Mesendoderm (in vitro differentiated cells): ENCODE data around the gene SMYD2.
A peak's percentile ranks its signal among the peaks of the same experiment; 100 is the strongest.
"Not testable (repeated sequence)": the region's sequence is repeated elsewhere in the genome, so short reads cannot be mapped to it uniquely, and the experiment has no call there.

Source experiments
- DNase-seq: peaks from one replicate; pipeline ENCODE4 v3.0.0; 2013
- H2AK5ac ChIP-seq: 2 replicates; pipeline ENCODE4 v1.6.1; 2013; ENCODE audit warnings: low read length, inconsistent platforms
- H2BK120ac ChIP-seq: 2 replicates; pipeline ENCODE4 v1.6.1; 2013; ENCODE audit warnings: low read depth, mild to moderate bottlenecking, low read length, moderate library complexity, mixed read lengths
- H2BK15ac ChIP-seq: replicated peaks from 2 replicates; pipeline ENCODE4 v1.6.1; 2013; ENCODE audit warnings: low read depth, mild to moderate bottlenecking, moderate library complexity
- H2BK5ac ChIP-seq: 2 replicates; pipeline ENCODE4 v1.6.1; 2013; ENCODE audit warnings: low read length, inconsistent platforms
- H3K18ac ChIP-seq: 2 replicates; pipeline ENCODE4 v1.6.1; 2013; ENCODE audit warnings: mild to moderate bottlenecking, low read length, mixed read lengths
- H3K23ac ChIP-seq: one replicate; pipeline ENCODE4 v1.6.1; 2013; ENCODE audit warnings: low read length
- H3K27ac ChIP-seq: 2 replicates; pipeline ENCODE4 v1.5.1; 2013; ENCODE audit warnings: low read depth, mild to moderate bottlenecking, inconsistent platforms, low read length, moderate library complexity
- H3K27me3 ChIP-seq: 2 replicates; pipeline ENCODE4 v1.6.1; 2013; ENCODE audit warnings: low read length, control low read depth, mild to moderate bottlenecking, inconsistent platforms; ENCODE audit not compliant: insufficient read depth, poor library complexity
- H3K36me3 ChIP-seq: 2 replicates; pipeline ENCODE4 v1.6.1; 2013; ENCODE audit warnings: low read length, inconsistent platforms; ENCODE audit not compliant: control insufficient read depth, insufficient read depth
- H3K4ac ChIP-seq: one replicate; pipeline ENCODE4 v1.6.1; 2013; ENCODE audit warnings: low read depth, mild to moderate bottlenecking, low read length, moderate library complexity
- H3K4me1 ChIP-seq: 2 replicates; pipeline ENCODE4 v1.6.1; 2013; ENCODE audit warnings: low read depth, low read length, inconsistent platforms; ENCODE audit not compliant: control insufficient read depth
- H3K4me2 ChIP-seq: 2 replicates; pipeline ENCODE4 v1.6.1; 2013; ENCODE audit warnings: low read length
- H3K4me3 ChIP-seq: 2 replicates; pipeline ENCODE4 v1.5.1; 2013; ENCODE audit warnings: mild to moderate bottlenecking, low read length
- H3K56ac ChIP-seq: one replicate; pipeline ENCODE4 v1.6.1; 2013; ENCODE audit warnings: low read length
- H3K79me1 ChIP-seq: 2 replicates; pipeline ENCODE4 v1.6.1; 2013; ENCODE audit warnings: low read length, inconsistent platforms
- H3K79me2 ChIP-seq: 2 replicates; pipeline ENCODE4 v1.6.1; 2013; ENCODE audit warnings: mild to moderate bottlenecking, low read length; ENCODE audit not compliant: control insufficient read depth, insufficient read depth
- H3K9ac ChIP-seq: 2 replicates; pipeline ENCODE4 v1.6.1; 2013; ENCODE audit warnings: low read length, inconsistent platforms
- H4K5ac ChIP-seq: one replicate; pipeline ENCODE4 v1.6.1; 2013; ENCODE audit warnings: low read length
- H4K8ac ChIP-seq: one replicate; pipeline ENCODE4 v1.6.1; 2013; ENCODE audit warnings: low read depth, mild to moderate bottlenecking, control low read depth, low read length, moderate library complexity
- WGBS: extraction: QIAGEN DNeasy Blood & Tissue Kit; methylation state at CpG from one replicate; pipeline ENCODE4 v1.1.7; 2013; ENCODE audit warnings: low lambda C conversion rate, missing lambda C conversion rate; ENCODE audit not compliant: insufficient coverage; ENCODE audit errors: extremely low coverage; 5-methylcytosine and 5-hydroxymethylcytosine counted together

Gene SMYD2

DNA sequence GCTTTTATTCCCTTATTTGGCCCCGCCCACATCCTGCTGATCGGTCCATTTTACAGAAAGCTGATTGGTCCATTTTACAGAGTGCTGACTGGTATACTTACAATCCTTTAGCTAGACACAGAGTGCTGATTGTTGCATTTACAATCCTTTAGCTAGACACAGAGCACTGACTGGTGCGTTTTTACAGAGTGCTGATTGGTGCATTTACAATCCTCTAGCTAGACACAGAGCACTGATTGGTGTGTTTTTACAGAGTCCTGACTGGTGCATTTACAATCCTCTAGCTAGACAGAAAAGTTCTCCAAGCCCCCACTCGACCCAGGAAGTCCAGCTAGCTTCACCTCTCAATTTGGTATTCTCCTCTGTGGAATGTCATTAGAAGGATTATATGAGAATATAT lies 5.3 kb upstream of the SMYD2 start:
- not testable (repeated sequence) for H4K5ac ChIP-seq, H3K27ac ChIP-seq, H3K4ac ChIP-seq, H3K79me1 ChIP-seq, H2BK15ac ChIP-seq, H3K4me2 ChIP-seq, H3K9ac ChIP-seq, H3K18ac ChIP-seq, H3K36me3 ChIP-seq, H3K56ac ChIP-seq, H3K23ac ChIP-seq, H2AK5ac ChIP-seq, H3K27me3 ChIP-seq, H3K79me2 ChIP-seq, DNase-seq, H3K4me1 ChIP-seq, H4K8ac ChIP-seq, H2BK120ac ChIP-seq, H2BK5ac ChIP-seq, H3K4me3 ChIP-seq
- no CpG with 5 or more reads among the region's 4 CpGs for WGBS

DNA sequence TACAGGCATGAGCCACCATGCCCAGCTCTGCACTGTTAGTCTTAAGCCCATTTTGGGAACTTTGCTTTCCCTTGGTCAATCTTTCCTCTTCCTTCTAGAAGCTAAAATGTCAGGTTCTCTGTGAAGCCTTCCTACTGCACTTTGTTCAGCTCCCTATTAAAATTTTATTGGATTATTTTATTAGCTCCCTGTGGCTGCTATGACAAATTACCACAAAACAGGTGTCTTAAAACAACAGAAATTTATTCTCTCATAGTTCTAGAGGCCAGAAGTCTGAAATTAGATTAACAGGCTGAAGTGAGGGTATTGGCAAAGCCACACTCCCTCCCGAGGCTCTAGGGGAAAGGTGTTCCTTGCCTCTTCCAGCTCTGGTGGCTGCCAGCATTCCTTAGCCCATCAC lies 4.2 kb upstream of the SMYD2 start:
- no peak for DNase-seq
- H2BK5ac ChIP-seq, result no peak overlapping the region

GRCh38 chr1:214277704-214278635 lies 3.0 kb upstream of the SMYD2 start:
- Histone ChIP-seq H3K27ac (no peak overlapping the region), H3K23ac (no peak overlapping the region), H3K4ac (no peak overlapping the region), H2BK15ac (no peak overlapping the region), H3K18ac (no peak overlapping the region), H3K56ac (no peak overlapping the region), H3K36me3 (no peaks in the 10 kb centered on the region), H2BK120ac (no peak overlapping the region), H3K4me1 (peaks cover 4% of the 10 kb centered on the region), H2BK5ac (no peak overlapping the region), H4K8ac (no peak overlapping the region), H3K4me2 (no peak overlapping the region), H3K4me3 (no peak overlapping the region), H4K5ac (no peak overlapping the region), H2AK5ac (no peak overlapping the region), H3K9ac (no peak overlapping the region), H3K79me2 (no peaks in the 10 kb centered on the region), H3K79me1 (no peaks in the 10 kb centered on the region), H3K27me3 (no peaks in the 10 kb centered on the region)
- no CpG with 5 or more reads among the region's 11 CpGs for WGBS
- peak; percentile 86 for DNase-seq

More for the DNA sequence above, 4.2 kb upstream of the SMYD2 start:
- Histone ChIP-seq H3K79me2 (no peaks in the 10 kb centered on the region), H3K9ac (no peak overlapping the region), H3K18ac (no peak overlapping the region), H2BK15ac (no peak overlapping the region), H3K27me3 (no peaks in the 10 kb centered on the region), H3K4ac (no peak overlapping the region), H3K23ac (no peak overlapping the region), H3K4me1 (peaks cover 6% of the 10 kb centered on the region), H3K56ac (no peak overlapping the region), H3K4me2 (no peak overlapping the region), H4K5ac (no peak overlapping the region), H3K4me3 (no peak overlapping the region), H3K79me1 (no peaks in the 10 kb centered on the region), H2BK120ac (no peak overlapping the region), H2AK5ac (no peak overlapping the region), H4K8ac (no peak overlapping the region), H3K27ac (no peak overlapping the region), H3K36me3 (no peaks in the 10 kb centered on the region)
- no CpG with 5 or more reads among the region's 1 CpG for WGBS

- peaks cover 4% of the 10 kb centered on the region for H3K4me1 ChIP-seq
- peak overlapping the region; percentile 83 for H3K9ac ChIP-seq
- H3K4me3 ChIP-seq, result peak overlapping the region; percentile 65
- H3K27me3 ChIP-seq, result no peaks in the 10 kb centered on the region
- no peak overlapping the region for H2AK5ac ChIP-seq
- H4K5ac ChIP-seq, result no peak overlapping the region
- H3K36me3 ChIP-seq, result no peaks in the 10 kb centered on the region
- peak overlapping the region; percentile 97 for H3K18ac ChIP-seq
- peak overlapping the region; percentile 33 for H2BK120ac ChIP-seq
- no peaks in the 10 kb centered on the region for H3K79me2 ChIP-seq
- DNase-seq, result peak; percentile 89
- no CpG with 5 or more reads among the region's 42 CpGs for WGBS
- H2BK5ac ChIP-seq, result peak overlapping the region; percentile 47
- H3K56ac ChIP-seq, result peak overlapping the region; percentile 96
- peak overlapping the region; percentile 99 for H3K27ac ChIP-seq
- H4K8ac ChIP-seq, result no peak overlapping the region
- H3K4ac ChIP-seq, result peak overlapping the region; percentile 92
- H3K4me2 ChIP-seq, result peak overlapping the region; percentile 65
- no peaks in the 10 kb centered on the region for H3K79me1 ChIP-seq
- H2BK15ac ChIP-seq, result no peak overlapping the region
- H3K23ac ChIP-seq, result peak overlapping the region; percentile 7
These were observed 456 bp upstream of the SMYD2 start for GRCh38 chr1:214280386-214281020.

DNA sequence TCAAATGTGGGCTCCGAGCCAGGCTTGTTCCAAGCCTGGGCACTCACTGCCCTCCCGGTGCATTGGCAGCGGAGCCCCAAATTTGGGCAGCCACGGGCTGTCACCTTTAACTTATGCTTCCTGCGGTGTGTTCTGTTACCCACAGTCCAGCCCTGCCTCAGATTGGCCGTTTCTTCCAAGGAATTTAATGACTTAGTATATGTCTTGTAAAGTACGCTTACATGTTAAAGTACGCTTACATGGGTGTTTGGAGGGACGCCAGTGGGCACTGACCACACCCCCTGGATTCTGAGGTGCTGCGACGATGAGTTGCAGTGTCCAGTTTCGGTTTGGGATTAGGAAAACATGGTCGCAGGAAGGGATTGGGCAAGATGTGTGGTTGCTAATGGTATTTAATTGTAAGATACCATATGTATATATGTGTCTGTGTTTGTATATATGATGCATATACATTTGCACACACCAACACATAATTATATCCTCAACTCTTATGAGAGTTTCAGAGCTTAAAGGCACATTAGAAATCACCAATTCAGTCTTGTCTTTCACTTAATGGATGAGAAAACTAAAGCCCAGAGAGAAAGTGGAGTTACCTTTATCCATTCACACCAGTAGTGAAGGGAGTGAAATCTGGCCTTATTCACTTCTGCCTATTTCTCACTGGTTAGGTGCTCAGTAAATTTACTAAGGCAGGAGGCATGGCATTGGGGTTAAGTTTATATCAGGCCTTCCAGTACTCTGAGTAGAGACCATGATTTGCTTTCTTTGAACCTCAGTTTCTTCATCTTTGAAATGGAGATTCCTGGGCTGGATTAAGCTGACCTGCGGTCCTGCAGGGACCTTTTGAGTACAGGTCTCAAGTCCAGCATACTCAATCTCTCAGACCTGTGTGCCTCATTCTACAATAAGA lies 1.0 kb downstream of the SMYD2 start:
- Histone ChIP-seq H2AK5ac (no peak overlapping the region), H3K23ac (no peak overlapping the region), H3K56ac (peak overlapping the region; percentile 95), H2BK5ac (no peak overlapping the region), H4K5ac (no peak overlapping the region), H3K79me2 (peaks cover 3% of the 10 kb centered on the region), H3K27me3 (no peaks in the 10 kb centered on the region), H3K4me3 (peak overlapping the region; percentile 66), H2BK120ac (peak overlapping the region; percentile 16), H3K4ac (peak overlapping the region; percentile 41), H3K4me1 (peaks cover 4% of the 10 kb centered on the region), H3K4me2 (peak overlapping the region; percentile 34), H3K36me3 (no peaks in the 10 kb centered on the region), H4K8ac (no peak overlapping the region), H3K27ac (peak overlapping the region; percentile 99), H2BK15ac (no peak overlapping the region), H3K79me1 (peaks cover 5% of the 10 kb centered on the region), H3K18ac (peak overlapping the region; percentile 97), H3K9ac (peak overlapping the region; percentile 80)
- DNase-seq, result no peak
- no CpG with 5 or more reads among the region's 14 CpGs for WGBS
